ENCODE measurements around the gene CFAP299.

DNA sequence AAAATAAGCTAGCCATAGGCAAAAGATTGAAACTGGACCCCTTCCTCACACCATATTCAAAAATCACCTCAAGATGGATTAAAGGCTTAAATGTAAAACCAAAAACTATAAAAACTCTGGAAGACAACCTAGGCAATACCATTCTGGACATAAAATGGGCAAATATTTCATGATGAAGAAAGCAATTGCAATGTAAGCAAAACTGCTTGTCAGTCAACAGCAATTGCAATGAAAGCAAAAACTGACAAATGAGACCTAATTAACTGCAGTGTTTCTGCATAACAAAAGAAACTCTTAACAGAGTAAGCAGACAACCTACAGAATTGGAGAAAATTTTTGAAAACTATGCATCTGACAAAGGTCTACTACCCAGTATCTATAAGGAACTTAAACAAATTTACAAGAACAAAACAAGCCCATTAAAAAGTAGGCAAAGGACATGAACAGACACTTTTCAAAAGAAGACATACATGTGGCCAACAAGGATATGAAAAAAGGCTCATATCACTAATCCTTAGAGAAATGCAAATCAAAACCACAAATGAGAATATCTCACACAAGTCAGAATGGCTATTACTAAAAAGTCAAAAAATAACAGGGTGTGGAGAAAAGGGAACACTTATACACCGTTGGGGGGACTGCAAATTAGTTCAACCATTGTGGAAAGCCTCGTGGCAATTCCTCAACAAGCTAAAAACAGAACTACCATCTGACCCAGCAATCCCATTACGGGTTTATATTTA is 46.7 kb downstream of the CFAP299 start:
- TF ChIP-seq, protein P1, sequence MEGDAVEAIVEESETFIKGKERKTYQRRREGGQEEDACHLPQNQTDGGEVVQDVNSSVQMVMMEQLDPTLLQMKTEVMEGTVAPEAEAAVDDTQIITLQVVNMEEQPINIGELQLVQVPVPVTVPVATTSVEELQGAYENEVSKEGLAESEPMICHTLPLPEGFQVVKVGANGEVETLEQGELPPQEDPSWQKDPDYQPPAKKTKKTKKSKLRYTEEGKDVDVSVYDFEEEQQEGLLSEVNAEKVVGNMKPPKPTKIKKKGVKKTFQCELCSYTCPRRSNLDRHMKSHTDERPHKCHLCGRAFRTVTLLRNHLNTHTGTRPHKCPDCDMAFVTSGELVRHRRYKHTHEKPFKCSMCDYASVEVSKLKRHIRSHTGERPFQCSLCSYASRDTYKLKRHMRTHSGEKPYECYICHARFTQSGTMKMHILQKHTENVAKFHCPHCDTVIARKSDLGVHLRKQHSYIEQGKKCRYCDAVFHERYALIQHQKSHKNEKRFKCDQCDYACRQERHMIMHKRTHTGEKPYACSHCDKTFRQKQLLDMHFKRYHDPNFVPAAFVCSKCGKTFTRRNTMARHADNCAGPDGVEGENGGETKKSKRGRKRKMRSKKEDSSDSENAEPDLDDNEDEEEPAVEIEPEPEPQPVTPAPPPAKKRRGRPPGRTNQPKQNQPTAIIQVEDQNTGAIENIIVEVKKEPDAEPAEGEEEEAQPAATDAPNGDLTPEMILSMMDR (IDR thresholded peaks at IDR 0.05; ENCODE audit: insufficient read depth, low read length, poor library complexity, severe bottlenecking): no peak
- no peak for TF ChIP-seq EZH2phosphoT487 (conservative IDR thresholded peaks at IDR 0.05; ENCODE audit: low read length)
